ENCODE measurements around the gene TMEM72. TPM values are rescaled to one million over a fixed set of nuclear protein-coding genes. Genes with fewer than 3 reads are reported as not detected.

Gene TMEM72
- total and polyA plus RNA-seq, 2 experiments from 2014 or later = not detected

GRCh38 chr10:44947371-44948152 lies 36.4 kb downstream of the TMEM72 start:
- Histone ChIP-seq H3K9me2 (ENCODE audit: insufficient read depth) (peaks cover 7% of the 10 kb centered on the region), H3K36me3 (ENCODE audit: insufficient read depth) (no peaks in the 10 kb centered on the region), H3F3A (replicated peaks; ENCODE audit: low read depth) (no peaks in the 10 kb centered on the region), H3K27me3 (ENCODE audit: insufficient read depth) (no peaks in the 10 kb centered on the region), H3K4me3 (no peak overlapping the region), H3K79me2 (replicated peaks; ENCODE audit: insufficient read depth) (no peaks in the 10 kb centered on the region), H3K4me2 (no peak overlapping the region), H2AFZ (no peak overlapping the region), H3K4me1 (ENCODE audit: insufficient read depth) (0 out of 2 replicates have a peak, but pooled peaks cover 4% of the 10 kb centered on the region), H4K20me1 (replicated peaks; ENCODE audit: insufficient read depth) (no peaks in the 10 kb centered on the region), H3K27ac (ENCODE audit: low read depth) (no peak overlapping the region)
- Mint-ChIP-seq H3K4me3 (no peak overlapping the region), H3K27ac (no peak overlapping the region), H3K4me1 (peaks cover 15% of the 10 kb centered on the region), H3K27me3 (ENCODE audit: insufficient read depth, low read depth, poor library complexity) (peaks cover 9% of the 10 kb centered on the region), H3K9me3 (peaks cover 18% of the 10 kb centered on the region), H3K36me3 (ENCODE audit: low read depth) (peaks cover 17% of the 10 kb centered on the region)
- no peak for DNase-seq (ENCODE audit: low spot score)
- ATAC-seq = no peak
- no peak for TF ChIP-seq REST (IDR thresholded peaks at IDR 0.05; ENCODE audit: unreplicated experiment)
- TF ChIP-seq POLR2AphosphoS5 (IDR thresholded peaks at IDR 0.05; ENCODE audit: low read depth) = no peak
- TF ChIP-seq CTCF (conservative IDR thresholded peaks at IDR 0.05; ENCODE audit: low read depth in 2 of 2) = no peak
- no peak for TF ChIP-seq ZNF114 (CRISPR knock-in tag; IDR thresholded peaks at IDR 0.05)
- no peak for TF ChIP-seq NANOG (IDR thresholded peaks at IDR 0.05; ENCODE audit: borderline replicate concordance)
- no peak for TF ChIP-seq EZH2phosphoT487 (IDR thresholded peaks at IDR 0.05; ENCODE audit: unreplicated experiment)
- no peak for TF ChIP-seq ZNF462 (CRISPR knock-in tag; IDR thresholded peaks at IDR 0.05)
- TF ChIP-seq ETS1 (IDR thresholded peaks at IDR 0.05) = no peak
- no peak for TF ChIP-seq EZH2 (IDR thresholded peaks at IDR 0.05; ENCODE audit: low read depth, unreplicated experiment)
- TF ChIP-seq CREB1 (CRISPR knock-in tag; IDR thresholded peaks at IDR 0.05; ENCODE audit: low read depth) = no peak
- no peak for TF ChIP-seq ZNF331 (CRISPR knock-in tag; IDR thresholded peaks at IDR 0.05; ENCODE audit: low read depth)

Data from GM23338 (cell line).